GM12878 (cell line): ENCODE data around the gene IQCH. TPM values are rescaled to one million over a fixed set of nuclear protein-coding genes. Genes with fewer than 3 reads are reported as not detected.

Experiments used
- ATAC-seq: fragments of 200-7000 bp; cut with Tn5 transposase; 3 replicates; pipeline ENCODE4 v1.9.1; 2020; ENCODE audit warnings: mild to moderate bottlenecking, moderate library complexity
- BruUV-seq: library from RNA; stranded (reverse); fragments of 400-500 nt; replicated peaks from 2 replicates; lab custom pipeline; 2021; lab: Mats Ljungman, UMichigan
- CTCF ChIA-PET: fragments of 300-600 bp; sonication (Branson Sonifier 250); formaldehyde crosslinking; extraction: SDS; loops from one replicate; lab custom pipeline; 2021; ENCODE audit warnings: inconsistent platforms; lab: Yijun Ruan, JAX
- POLR2A ChIA-PET: fragments of 350-600 bp; formaldehyde crosslinking; extraction: SDS; loops from one replicate; lab custom pipeline; 2021; ENCODE audit warnings: inconsistent platforms; lab: Charles Lee
- RAD21 ChIA-PET: fragments of 300-600 bp; sonication (Branson Sonifier 250); formaldehyde crosslinking; loops from one replicate; lab custom pipeline; 2023; ENCODE audit warnings: antibody characterized with exemption; ENCODE audit not compliant: unreplicated experiment; lab: Charles Lee
- SMC1A ChIA-PET: fragments of 300-600 bp; sonication (Branson Sonifier 250); formaldehyde crosslinking; loops from one replicate; lab custom pipeline; 2023; ENCODE audit not compliant: unreplicated experiment, uncharacterized antibody; lab: Charles Lee
- DNase-seq: peaks from one replicate; pipeline ENCODE4 v3.0.0-alpha.2; 2011; ENCODE audit warnings: low read depth, low spot score
- FAIRE-seq: peaks from 3 replicates; lab custom pipeline; 2011; peaks lifted over from hg19 to GRCh38; lab: Jason Lieb, UNC
- H2AFZ ChIP-seq: 2 replicates; pipeline ENCODE4 v1.6.0; 2011; ENCODE audit warnings: low read depth, low read length, control low read depth; ENCODE audit not compliant: control insufficient read depth
- H3K27ac ChIP-seq: 2 replicates; pipeline ENCODE4 v1.5.1; 2011; ENCODE audit warnings: control low read depth; ENCODE audit not compliant: control insufficient read depth, insufficient read depth
- H3K27me3 ChIP-seq, 2 experiments: replicated peaks in 1 of 2; 2 replicates each; pipeline versions ENCODE4 v1.6.0 to v1.6.1; 2011; ENCODE audit warnings: low read length in 1 of 2; ENCODE audit not compliant: control insufficient read depth in 2 of 2, insufficient read depth in 2 of 2
- H3K36me3 ChIP-seq, 2 experiments: 2 replicates each; pipeline ENCODE4 v1.5.1; 2011; ENCODE audit warnings: low read length in 1 of 2; ENCODE audit not compliant: control insufficient read depth in 2 of 2, insufficient read depth in 2 of 2
- H3K4me1 ChIP-seq: 2 replicates; pipeline ENCODE4 v1.6.1; 2011; ENCODE audit warnings: mild to moderate bottlenecking, low read length, moderate library complexity, mixed read lengths; ENCODE audit not compliant: control insufficient read depth, insufficient read depth
- H3K4me2 ChIP-seq: 2 replicates; pipeline ENCODE4 v1.6.0; 2011; ENCODE audit warnings: control low read depth; ENCODE audit not compliant: control insufficient read depth, insufficient read depth
- H3K4me3 ChIP-seq: fragments of 200-600 bp; sonication (generic); 2 replicates; pipeline ENCODE4 v1.5.1; 2016
- H3K79me2 ChIP-seq: 2 replicates; pipeline ENCODE4 v1.6.0; 2011; ENCODE audit warnings: low read length; ENCODE audit not compliant: control insufficient read depth, insufficient read depth
- H3K9ac ChIP-seq: 2 replicates; pipeline ENCODE4 v1.8.0; 2011; ENCODE audit warnings: low read length, control low read depth, mixed read lengths; ENCODE audit not compliant: control insufficient read depth, insufficient read depth
- H3K9me3 ChIP-seq: replicated peaks from 3 replicates; pipeline ENCODE4 v1.5.1; 2011; ENCODE audit warnings: mild to moderate bottlenecking, low read length; ENCODE audit not compliant: control insufficient read depth, insufficient read depth
- H4K20me1 ChIP-seq: 2 replicates; pipeline ENCODE4 v1.6.0; 2011; ENCODE audit not compliant: control insufficient read depth, insufficient read depth
- BCL11A ChIP-seq: IDR thresholded peaks from 2 replicates; pipeline ENCODE4 v1.6.1; 2011; ENCODE audit warnings: low read depth, low read length
- CBFB ChIP-seq: IDR thresholded peaks from 2 replicates; pipeline ENCODE4 v1.6.1; 2016; ENCODE audit warnings: antibody characterized with exemption, low read depth
- EED ChIP-seq: sonication (generic); IDR thresholded peaks from 2 replicates; pipeline ENCODE4 v1.6.1; 2016; ENCODE audit warnings: antibody characterized with exemption, low read depth
- FOS ChIP-seq: IDR thresholded peaks from 3 replicates; pipeline ENCODE4 v1.6.1; 2011; ENCODE audit warnings: borderline replicate concordance; ENCODE audit not compliant: insufficient read length; ENCODE audit errors: extremely low read depth
- GABPA ChIP-seq: IDR thresholded peaks from 2 replicates; pipeline ENCODE4 v1.6.1; 2014; ENCODE audit warnings: antibody characterized with exemption, low read depth, mild to moderate bottlenecking, inconsistent platforms
- IKZF1 ChIP-seq: fragments of 450-650 bp; conservative IDR thresholded peaks from 2 replicates; pipeline ENCODE4 v1.6.1; 2017; ENCODE audit warnings: antibody characterized with exemption, mild to moderate bottlenecking
- IKZF2 ChIP-seq, 2 experiments: fragments of 450-650 bp; IDR thresholded peaks; 2 replicates each; pipeline ENCODE4 v1.6.1; 2017; ENCODE audit warnings: mild to moderate bottlenecking in 2 of 2, moderate library complexity in 2 of 2
- NRF1 ChIP-seq: conservative IDR thresholded peaks from 2 replicates; pipeline ENCODE4 v1.6.1; 2011; ENCODE audit warnings: mild to moderate bottlenecking, low read depth, low read length, improper control_type of control experiment
- RFX5 ChIP-seq: IDR thresholded peaks from 2 replicates; pipeline ENCODE4 v1.6.1; 2011; ENCODE audit warnings: low read depth, low read length, improper control_type of control experiment
- SPI1 ChIP-seq: IDR thresholded peaks from 2 replicates; pipeline ENCODE4 v1.6.1; 2011; ENCODE audit warnings: low read depth, mild to moderate bottlenecking, low read length, moderate library complexity, borderline replicate concordance; ENCODE audit not compliant: insufficient read depth
- TCF12 ChIP-seq: IDR thresholded peaks from 2 replicates; pipeline ENCODE4 v1.6.1; 2011; ENCODE audit warnings: low read depth, mild to moderate bottlenecking, low read length
- WGBS: methylation state at CpG from one replicate; pipeline ENCODE4 v1.1.6; 2016; ENCODE audit warnings: low lambda C conversion rate; ENCODE audit not compliant: insufficient replicate concordance, insufficient coverage; ENCODE audit errors: missing lambda C conversion rate; 5-methylcytosine and 5-hydroxymethylcytosine counted together
- in situ Hi-C: fragments of 300-500 bp; cut with MboI; formaldehyde crosslinking; loops from 9 replicates; pipeline ENCODE4 v1.14.3; 2018; ENCODE audit warnings: mixed read lengths
- intact Hi-C: fragments of 100-400 bp; cut with micrococcal nuclease; formaldehyde crosslinking; loops from one replicate; pipeline ENCODE4 v1.14.2; 2022; ENCODE audit not compliant: unreplicated experiment
- polyA plus RNA-seq, 11 experiments: library from polyadenylated mRNA; depleted of rRNA in 4 of 11; unstranded in 6 of 11; stranded (reverse) in 5 of 11; fragments of >200 nt; fragmentation: Nextera tagmentation in 4 of 11; fragmentation: Illumina TruSeq in 1 of 11; extraction: Ambion mirVana in 4 of 11; extraction: Trizol in 1 of 11; gene quantifications; 1 replicate in 1 of 11; 2 replicates in 10 of 11; pipeline versions ENCODE4 v1.2.1 to v1.2.3, GENCODE V29; 2011 to 2016; ENCODE audit warnings: inconsistent platforms in 2 of 11, missing spikeins in 2 of 11, low read depth in 1 of 11
- total RNA-seq, 4 experiments: library from RNA; depleted of rRNA in 3 of 4; stranded (reverse); fragments of >200 nt in 3 of 4; fragmentation: Illumina TruSeq in 1 of 4; extraction: Trizol in 1 of 4; gene quantifications; 2 replicates each; pipeline versions ENCODE4 v1.2.1 to v1.2.3, GENCODE V29; 2013 to 2021
- TF ChIP-seq, protein P1 (sequence below): IDR thresholded peaks from 2 replicates; pipeline ENCODE4 v1.6.1; 2012; ENCODE audit warnings: low read depth, low read length, improper control_type of control experiment
- TF ChIP-seq, protein P2 (sequence below): fragments of 150-350 bp; IDR thresholded peaks from 2 replicates; pipeline ENCODE4 v1.6.1; 2014; ENCODE audit warnings: mild to moderate bottlenecking, low read depth, low read length

IQCH gene
- total and polyA plus RNA-seq, 10 of the 15 experiments (the other 5 are each of a cell fraction or from before 2014, with no cell fraction given) = 0.29 to 1.3 (median 0.99) TPM

DNA sequence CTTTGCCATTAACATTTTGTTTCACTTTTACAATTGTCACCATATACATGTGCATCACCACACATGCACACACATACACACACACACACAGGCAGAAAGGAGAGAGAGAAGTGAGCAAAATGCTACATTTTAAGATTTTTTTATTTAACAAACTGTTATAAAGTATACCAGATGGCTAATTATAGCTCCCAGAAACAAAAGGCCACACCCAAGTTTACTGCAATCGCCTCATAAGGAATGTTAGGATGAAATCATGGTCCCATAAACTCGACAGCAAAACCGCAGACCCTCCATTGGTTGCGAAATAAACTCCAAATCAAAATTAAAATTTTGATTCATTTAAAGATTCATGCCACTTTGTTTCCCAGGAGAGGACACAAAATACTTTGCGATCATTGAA is 250.2 kb downstream of the IQCH start (continued):
- TF ChIP-seq NRF1 = no peak

GRCh38 chr15:67505675-67506572 is 251.3 kb downstream of the IQCH start:
- TF ChIP-seq, protein P1, sequence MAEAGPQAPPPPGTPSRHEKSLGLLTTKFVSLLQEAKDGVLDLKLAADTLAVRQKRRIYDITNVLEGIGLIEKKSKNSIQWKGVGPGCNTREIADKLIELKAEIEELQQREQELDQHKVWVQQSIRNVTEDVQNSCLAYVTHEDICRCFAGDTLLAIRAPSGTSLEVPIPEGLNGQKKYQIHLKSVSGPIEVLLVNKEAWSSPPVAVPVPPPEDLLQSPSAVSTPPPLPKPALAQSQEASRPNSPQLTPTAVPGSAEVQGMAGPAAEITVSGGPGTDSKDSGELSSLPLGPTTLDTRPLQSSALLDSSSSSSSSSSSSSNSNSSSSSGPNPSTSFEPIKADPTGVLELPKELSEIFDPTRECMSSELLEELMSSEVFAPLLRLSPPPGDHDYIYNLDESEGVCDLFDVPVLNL = no peak
- TF ChIP-seq IKZF2 (IDR thresholded peaks at IDR 0.05) (peak; percentile 35 to 38; a peak in 2 of 4 replicates), FOS (no peak), CBFB (no peak), RFX5 (no peak), IKZF1 (0 out of 2 replicates have a peak, but pooled peaks have one; percentile 25), TCF12 (no peak), BCL11A (no peak), EED (peak; percentile 46; the same call in 1 of the 2 replicates), SPI1 (peak; percentile 77; the same call in 1 of the 2 replicates), NRF1 (no peak), GABPA (no peak)
- TF ChIP-seq, protein P2, sequence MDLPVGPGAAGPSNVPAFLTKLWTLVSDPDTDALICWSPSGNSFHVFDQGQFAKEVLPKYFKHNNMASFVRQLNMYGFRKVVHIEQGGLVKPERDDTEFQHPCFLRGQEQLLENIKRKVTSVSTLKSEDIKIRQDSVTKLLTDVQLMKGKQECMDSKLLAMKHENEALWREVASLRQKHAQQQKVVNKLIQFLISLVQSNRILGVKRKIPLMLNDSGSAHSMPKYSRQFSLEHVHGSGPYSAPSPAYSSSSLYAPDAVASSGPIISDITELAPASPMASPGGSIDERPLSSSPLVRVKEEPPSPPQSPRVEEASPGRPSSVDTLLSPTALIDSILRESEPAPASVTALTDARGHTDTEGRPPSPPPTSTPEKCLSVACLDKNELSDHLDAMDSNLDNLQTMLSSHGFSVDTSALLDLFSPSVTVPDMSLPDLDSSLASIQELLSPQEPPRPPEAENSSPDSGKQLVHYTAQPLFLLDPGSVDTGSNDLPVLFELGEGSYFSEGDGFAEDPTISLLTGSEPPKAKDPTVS = no peak
- no peak for DNase-seq
- Histone ChIP-seq H4K20me1 (no peaks in the 10 kb centered on the region), H3K9me3 (no peaks in the 10 kb centered on the region), H3K27me3 (no peaks in the 10 kb centered on the region), H2AFZ (no peak overlapping the region; the same call in 1 of the 2 replicates), H3K79me2 (no peaks in the 10 kb centered on the region), H3K4me1 (peaks cover 14% of the 10 kb centered on the region), H3K9ac (no peak overlapping the region), H3K27ac (no peak overlapping the region), H3K4me3 (no peak overlapping the region), H3K36me3 (no peaks in the 10 kb centered on the region), H3K4me2 (peak overlapping the region; percentile 38)
- ATAC-seq = peak; percentile 56
- no peak for FAIRE-seq
- SMC1A ChIA-PET = interaction anchor here (0.7 to 2.0 kb wide), 8 partner anchors 10 to 330 kb away, joined by 3 to 8 read pairs (median 4); partner anchors contain the start of gene C15orf61
- intact Hi-C loops = no loop called here
- POLR2A ChIA-PET = interaction anchor here (1.0 kb wide), 1 partner anchor 16 kb away, joined by 4 read pairs; no protein-coding TSS in a partner anchor
- 51% methylated on average over 5 of the region's 5 CpGs for WGBS
- no TSS peak for BruUV-seq
- RAD21 ChIA-PET = interaction anchor here (0.7 kb wide), 2 partner anchors 15 to 332 kb away, joined by 3 read pairs; no protein-coding TSS in a partner anchor
- in situ Hi-C loops = no loop called here
- CTCF ChIA-PET = interaction anchor here (1.0 to 1.4 kb wide), 5 partner anchors 9 to 326 kb away, joined by 3 to 7 read pairs (median 4); no protein-coding TSS in a partner anchor
